Testis (tissue), 3 donors: ENCODE measurements around the gene CST9. TPM values are rescaled to one million over a fixed set of nuclear protein-coding genes. Genes with fewer than 3 reads are reported as not detected.

Source experiments
- DNase-seq: peaks from one replicate; pipeline ENCODE4 v3.0.0-alpha.2; 2019
- H3K27ac ChIP-seq, 2 donors: fragments of 200-600 bp; sonication (generic); one replicate each; pipeline ENCODE4 v1.5.1; 2019
- H3K27me3 ChIP-seq: fragments of 200-600 bp; sonication (generic); one replicate; pipeline ENCODE4 v1.5.1; 2019
- H3K36me3 ChIP-seq: fragments of 200-600 bp; sonication (generic); one replicate; pipeline ENCODE4 v1.5.1; 2017; ENCODE audit warnings: low read depth; ENCODE audit errors: missing control alignments
- H3K4me1 ChIP-seq: fragments of 200-600 bp; sonication (generic); one replicate; pipeline ENCODE4 v1.5.1; 2019
- H3K4me3 ChIP-seq, 2 donors: fragments of 200-600 bp; sonication (generic); one replicate each; pipeline ENCODE4 v1.5.1; 2017 to 2019
- H3K9me3 ChIP-seq: fragments of 200-600 bp; sonication (generic); one replicate; pipeline ENCODE4 v1.5.1; 2017
- POLR2A ChIP-seq: fragments of 450-650 bp; IDR thresholded peaks from one replicate; pipeline ENCODE4 v1.6.1; 2017; ENCODE audit warnings: antibody characterized with exemption, mild to moderate bottlenecking, moderate library complexity
- WGBS, 2 donors: methylation state at CpG; one replicate each; pipeline ENCODE4 v1.1.5; 2018; 5-methylcytosine and 5-hydroxymethylcytosine counted together
- intact Hi-C: fragments of 100-400 bp; cut with DNase I; formaldehyde crosslinking; loops from one replicate; pipeline ENCODE4 v1.15.1; 2023; ENCODE audit warnings: low total_unique reads
- polyA plus RNA-seq: library from polyadenylated mRNA; stranded (reverse); fragments of 350-450 nt; fragmentation: Illumina TruSeq; extraction: RNeasy Lipid Tissue Mini Kit (QIAGEN cat#74804); gene quantifications from one replicate; pipeline ENCODE4 v1.2.3, GENCODE V29; 2014; ENCODE audit warnings: low read depth, low replicate concordance; ENCODE audit not compliant: insufficient read depth
- total RNA-seq, 2 donors: library from RNA; depleted of rRNA; stranded (reverse); fragments of >200 nt; gene quantifications; one replicate each; pipeline ENCODE4 v1.2.3, GENCODE V29; 2016
- TF ChIP-seq, protein P1 (sequence below), 3 experiments: fragments of 450-650 bp in 2 of 3; fragments of 200-600 bp in 1 of 3; sonication (generic) in 1 of 3; IDR thresholded peaks; one replicate each; pipeline ENCODE4 v1.5.1; 2016 to 2019; ENCODE audit warnings: antibody characterized with exemption in 3 of 3, mild to moderate bottlenecking in 2 of 3, moderate library complexity in 1 of 3

The CST9 gene
- total and polyA plus RNA-seq, 3 donors from 2014 or later = 0.19 TPM; not detected in 2

- WGBS, 2 donors = 63 to 70% methylated on average over 12 of the region's 12 CpGs
- Histone ChIP-seq H3K27me3 (no peaks in the 10 kb centered on the region), H3K9me3 (no peaks in the 10 kb centered on the region), H3K36me3 (no peaks in the 10 kb centered on the region), H3K4me3 (no peak overlapping the region), H3K27ac (no peak overlapping the region), H3K4me1 (peaks cover 21% of the 10 kb centered on the region)
- intact Hi-C loops = no loop called here
- peak; percentile 45 for DNase-seq
- TF ChIP-seq, protein P1, sequence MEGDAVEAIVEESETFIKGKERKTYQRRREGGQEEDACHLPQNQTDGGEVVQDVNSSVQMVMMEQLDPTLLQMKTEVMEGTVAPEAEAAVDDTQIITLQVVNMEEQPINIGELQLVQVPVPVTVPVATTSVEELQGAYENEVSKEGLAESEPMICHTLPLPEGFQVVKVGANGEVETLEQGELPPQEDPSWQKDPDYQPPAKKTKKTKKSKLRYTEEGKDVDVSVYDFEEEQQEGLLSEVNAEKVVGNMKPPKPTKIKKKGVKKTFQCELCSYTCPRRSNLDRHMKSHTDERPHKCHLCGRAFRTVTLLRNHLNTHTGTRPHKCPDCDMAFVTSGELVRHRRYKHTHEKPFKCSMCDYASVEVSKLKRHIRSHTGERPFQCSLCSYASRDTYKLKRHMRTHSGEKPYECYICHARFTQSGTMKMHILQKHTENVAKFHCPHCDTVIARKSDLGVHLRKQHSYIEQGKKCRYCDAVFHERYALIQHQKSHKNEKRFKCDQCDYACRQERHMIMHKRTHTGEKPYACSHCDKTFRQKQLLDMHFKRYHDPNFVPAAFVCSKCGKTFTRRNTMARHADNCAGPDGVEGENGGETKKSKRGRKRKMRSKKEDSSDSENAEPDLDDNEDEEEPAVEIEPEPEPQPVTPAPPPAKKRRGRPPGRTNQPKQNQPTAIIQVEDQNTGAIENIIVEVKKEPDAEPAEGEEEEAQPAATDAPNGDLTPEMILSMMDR (IDR thresholded peaks at IDR 0.05) = no peak
- TF ChIP-seq POLR2A = no peak
Observed at GRCh38 chr20:23641936-23642751, 36.4 kb upstream of the CST9 start.

DNA sequence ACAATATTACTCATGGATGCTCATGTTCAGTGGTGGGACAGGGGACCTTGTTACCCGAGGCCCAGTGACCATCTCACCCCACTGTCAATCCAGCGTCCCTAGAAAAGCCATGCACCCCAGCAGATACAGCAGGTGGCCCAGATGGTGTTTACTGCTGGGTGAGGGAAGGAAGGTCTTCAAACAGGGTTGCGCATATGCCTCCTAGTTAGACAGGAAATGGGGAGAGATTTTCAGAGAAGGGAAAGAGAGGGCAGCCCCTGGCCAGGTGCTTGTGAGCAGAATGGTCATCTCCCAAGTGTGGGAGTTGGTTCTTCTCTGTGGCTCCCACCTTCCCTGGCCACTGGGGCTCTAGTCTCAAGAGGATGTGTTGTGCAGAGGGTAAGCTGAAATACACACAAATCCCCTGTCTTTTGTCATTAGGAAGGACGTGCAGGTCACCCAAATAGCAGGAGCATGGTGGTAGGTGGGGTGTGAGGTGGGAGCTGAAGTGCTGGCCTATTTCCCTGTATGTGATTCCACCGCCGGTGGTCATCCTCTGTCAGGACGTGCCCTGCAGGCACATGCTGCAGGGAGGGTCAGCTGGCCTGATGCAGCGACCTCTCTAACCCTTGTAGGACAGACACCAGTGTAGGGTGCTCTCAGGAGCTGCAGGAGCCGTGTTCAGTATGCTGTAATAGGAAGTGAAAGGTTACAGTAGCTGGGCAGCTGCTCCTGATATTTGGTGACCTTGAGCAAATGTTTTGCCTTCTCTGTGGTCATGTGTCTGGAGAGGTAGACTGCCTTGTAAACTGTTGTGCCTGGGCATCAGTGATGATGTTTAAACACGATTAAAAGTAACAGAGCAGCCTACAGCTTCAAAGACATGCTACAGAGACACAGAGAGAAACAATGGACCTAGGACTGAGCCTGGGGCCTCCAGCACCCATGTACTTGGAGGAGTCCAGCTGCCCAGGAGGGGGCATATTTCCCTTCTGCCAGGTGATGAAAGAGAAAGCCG is 35.3 kb upstream of the CST9 start:
- whole genome bisulfite sequencing, 2 donors = 60 to 82% methylated on average over 10 to 11 of the region's 11 CpGs
- no peak overlapping the region for H3K4me3 ChIP-seq
- TF ChIP-seq, protein P1 (IDR thresholded peaks at IDR 0.05) = no peak
- no peak for TF ChIP-seq POLR2A
- no peaks in the 10 kb centered on the region for H3K27me3 ChIP-seq
- peaks cover 27% of the 10 kb centered on the region for H3K4me1 ChIP-seq
- DNase-seq = no peak
- H3K9me3 ChIP-seq = no peaks in the 10 kb centered on the region
- intact Hi-C loops = no loop called here
- no peaks in the 10 kb centered on the region for H3K36me3 ChIP-seq
- H3K27ac ChIP-seq = no peak overlapping the region

- no peaks in the 10 kb centered on the region for H3K36me3 ChIP-seq
- no peaks in the 10 kb centered on the region for H3K27me3 ChIP-seq
- H3K4me3 ChIP-seq = no peak overlapping the region
- H3K27ac ChIP-seq = no peak overlapping the region
- intact Hi-C loops = no loop called here
- no peaks in the 10 kb centered on the region for H3K9me3 ChIP-seq
- WGBS, 2 donors = 81 to 86% methylated on average over 8 of the region's 8 CpGs
- no peak for DNase-seq
- TF ChIP-seq, protein P1 (IDR thresholded peaks at IDR 0.05) = no peak
- no peak for TF ChIP-seq POLR2A
- peaks cover 31% of the 10 kb centered on the region for H3K4me1 ChIP-seq
Observed at GRCh38 chr20:23640018-23640601, 34.4 kb upstream of the CST9 start.

- H3K27ac ChIP-seq = no peak overlapping the region
Observed at GRCh38 chr20:23639490-23639958, 33.8 kb upstream of the CST9 start.

More at GRCh38 chr20:23639490-23639958, 33.8 kb upstream of the CST9 start:
- H3K4me1 ChIP-seq = peaks cover 37% of the 10 kb centered on the region
- intact Hi-C loops = no loop called here
- no peak overlapping the region for H3K4me3 ChIP-seq
- DNase-seq = no peak
- 72 to 85% methylated on average over 7 to 8 of the region's 8 CpGs for WGBS, 2 donors
- no peaks in the 10 kb centered on the region for H3K36me3 ChIP-seq
- TF ChIP-seq, protein P1 (IDR thresholded peaks at IDR 0.05) = no peak
- TF ChIP-seq POLR2A = no peak
- no peaks in the 10 kb centered on the region for H3K27me3 ChIP-seq
- no peaks in the 10 kb centered on the region for H3K9me3 ChIP-seq
